Right ventricle myocardium superior (tissue), 1 donor: ENCODE measurements around the gene NAGLU. TPM values are rescaled to one million over a fixed set of nuclear protein-coding genes. Genes with fewer than 3 reads are reported as not detected.
"Not testable (repeated sequence)": the region's sequence is repeated elsewhere in the genome, so short reads cannot be mapped to it uniquely, and the experiment has no call there.

Experiments
- ATAC-seq: fragments of 200-7000 bp; cut with Tn5 transposase; one replicate; pipeline ENCODE4 v1.9.1; 2020; ENCODE audit warnings: mild to moderate bottlenecking; ENCODE audit not compliant: poor library complexity
- DNase-seq: peaks from one replicate; pipeline ENCODE4 v3.0.0-alpha.2; 2020
- intact Hi-C: fragments of 100-400 bp; cut with DNase I; formaldehyde crosslinking; loops from one replicate; pipeline ENCODE4 v1.11.2; 2022
- total RNA-seq: library from RNA; stranded (reverse); fragmentation: NEBNext Ultra II Directional; extraction: Animal tissue kit (Norgen Biotek cat#: 25700); gene quantifications from one replicate; pipeline ENCODE4 v1.2.1, GENCODE V29; 2021
- donor health status: DM: no; HTN: yes; CAD: no; lungs with severe emphysema.

The NAGLU gene
- total RNA-seq, 1 donor from 2014 or later, result 8.3 TPM

- DNase-seq (no peak), ATAC-seq (peak; percentile 1)
- intact Hi-C loops, result no loop called here
These were observed 19.1 kb downstream of the NAGLU start for GRCh38 chr17:42555122-42555622.

- intact Hi-C loops, ATAC-seq, DNase-seq: not testable (repeated sequence)
These were observed 20.0 kb downstream of the NAGLU start for GRCh38 chr17:42555961-42556617.

- ATAC-seq, result no peak
- intact Hi-C loops, result no loop called here
- DNase-seq, result no peak
These were observed 23.0 kb downstream of the NAGLU start for GRCh38 chr17:42559075-42559474.

- intact Hi-C loops, result no loop called here
- no peak for ATAC-seq
- no peak for DNase-seq
These were observed 24.2 kb downstream of the NAGLU start for GRCh38 chr17:42560246-42560645.

GRCh38 chr17:42561897-42562387 is 25.9 kb downstream of the NAGLU start, which contains the start of gene COASY:
COASY (plus strand) TSS chr17:42562148; CDS start chr17:42562623, 475 bp downstream.
- DNase-seq, result peak; percentile 98
- peak; percentile 85 for ATAC-seq
- intact Hi-C loops, result no loop called here

GRCh38 chr17:42562388-42563142 is 26.5 kb downstream of the NAGLU start:
- DNase-seq, result peak; percentile 55
- intact Hi-C loops, result no loop called here
- ATAC-seq, result no peak

GRCh38 chr17:42563143-42563509 is 27.1 kb downstream of the NAGLU start:
- no peak for ATAC-seq
- no peak for DNase-seq
- intact Hi-C loops, result no loop called here

- no peak for ATAC-seq
- intact Hi-C loops, result no loop called here
- peak; percentile 14 for DNase-seq
These were observed 27.5 kb downstream of the NAGLU start for GRCh38 chr17:42563543-42563942.

GRCh38 chr17:42563950-42564349 is 27.9 kb downstream of the NAGLU start:
- ATAC-seq, result no peak
- intact Hi-C loops, result no loop called here
- peak; percentile 11 for DNase-seq

- ATAC-seq (no peak), DNase-seq (peak; percentile 17)
- intact Hi-C loops, result no loop called here
These were observed 28.9 kb downstream of the NAGLU start for GRCh38 chr17:42564815-42565522.

- DNase-seq (peak; percentile 33), ATAC-seq (no peak)
- intact Hi-C loops, result no loop called here
These were observed 29.6 kb downstream of the NAGLU start for GRCh38 chr17:42565523-42566214.

GRCh38 chr17:42566215-42566882 is 30.3 kb downstream of the NAGLU start:
- ATAC-seq (peak; percentile 25), DNase-seq (no peak)
- intact Hi-C loops, result no loop called here

- DNase-seq (peak; percentile 98), ATAC-seq (peak; percentile 89)
- intact Hi-C loops, result no loop called here
These were observed 31.0 kb downstream of the NAGLU start, which contains the start of gene MLX for GRCh38 chr17:42566883-42567573. MLX (plus strand) TSS chr17:42567100; CDS start chr17:42567125, 25 bp downstream.

- no peak for ATAC-seq
- intact Hi-C loops, result no loop called here
- peak; percentile 32 for DNase-seq
These were observed 32.5 kb downstream of the NAGLU start for GRCh38 chr17:42568341-42569111.

- intact Hi-C loops, result no loop called here
- ATAC-seq (no peak), DNase-seq (peak; percentile 25)
These were observed 35.6 kb downstream of the NAGLU start for GRCh38 chr17:42571435-42572225.

GRCh38 chr17:42573095-42573494 is 37.1 kb downstream of the NAGLU start:
- DNase-seq (peak; percentile 11), ATAC-seq (no peak)
- intact Hi-C loops, result no loop called here
